ENCODE measurements around the gene SLC38A8. TPM values are rescaled to one million over a fixed set of nuclear protein-coding genes. Genes with fewer than 3 reads are reported as not detected.
A peak's percentile ranks its signal among the peaks of the same experiment; 100 is the strongest.

Gene SLC38A8
- total RNA-seq, 1 experiment from 2014 or later: 0.35 TPM

- DNase-seq: peak; percentile 76
- Histone ChIP-seq H3K4me1 (ENCODE audit: insufficient read depth, low read length) (no peaks in the 10 kb centered on the region), H3K14ac (ENCODE audit: insufficient read depth, low read length) (no peak overlapping the region), H2BK120ac (ENCODE audit: low read depth, low read length, poor library complexity, severe bottlenecking) (no peak overlapping the region), H3K56ac (ENCODE audit: insufficient read length, low read depth, low read length) (no peak overlapping the region), H3K79me1 (ENCODE audit: insufficient read depth, low read depth, low read length, poor library complexity, severe bottlenecking) (no peaks in the 10 kb centered on the region), H3K23me2 (ENCODE audit: insufficient read length, low read depth, low read length, poor library complexity, severe bottlenecking) (no peaks in the 10 kb centered on the region), H3K4me2 (ENCODE audit: insufficient read depth, insufficient read length, low read length) (no peak overlapping the region), H3K18ac (ENCODE audit: insufficient read length, low read depth, low read length) (no peak overlapping the region), H2BK20ac (ENCODE audit: low read depth, low read length, poor library complexity, severe bottlenecking) (no peak overlapping the region), H3K9ac (ENCODE audit: extremely low read depth, insufficient read length, low read length) (no peak overlapping the region), H2BK5ac (ENCODE audit: insufficient read length, low read length) (no peak overlapping the region), H3K79me2 (ENCODE audit: insufficient read depth, low read length) (no peaks in the 10 kb centered on the region), H2BK12ac (ENCODE audit: insufficient read length, low read depth, low read length) (no peak overlapping the region), H3K27ac (ENCODE audit: insufficient read length, low read depth, low read length) (no peak overlapping the region), H3T11ph (ENCODE audit: low read length) (no peak overlapping the region), H4K8ac (replicated peaks; ENCODE audit: insufficient read length, low read depth, low read length) (no peak overlapping the region), H4K5ac (ENCODE audit: insufficient read length, low read depth, low read length) (no peak overlapping the region), H3K23ac (ENCODE audit: insufficient read length, low read depth, low read length) (no peak overlapping the region), H3K9me3 (ENCODE audit: control insufficient read depth, low read depth, low read length) (no peaks in the 10 kb centered on the region), H4K20me1 (ENCODE audit: control insufficient read depth, insufficient read depth, insufficient read length) (no peaks in the 10 kb centered on the region), H4K91ac (ENCODE audit: insufficient read length, low read depth, low read length) (no peak overlapping the region), H2AFZ (ENCODE audit: low read length) (no peak overlapping the region), H2BK15ac (ENCODE audit: low read depth, low read length) (no peak overlapping the region), H3K27me3 (ENCODE audit: insufficient read depth, low read length) (no peaks in the 10 kb centered on the region), H3K4ac (ENCODE audit: low read depth, low read length) (no peak overlapping the region), H2AK5ac (ENCODE audit: insufficient read length, low read length) (no peak overlapping the region)
- H3K4me3 Mint-ChIP-seq: no peak overlapping the region
- TF ChIP-seq, protein P1, sequence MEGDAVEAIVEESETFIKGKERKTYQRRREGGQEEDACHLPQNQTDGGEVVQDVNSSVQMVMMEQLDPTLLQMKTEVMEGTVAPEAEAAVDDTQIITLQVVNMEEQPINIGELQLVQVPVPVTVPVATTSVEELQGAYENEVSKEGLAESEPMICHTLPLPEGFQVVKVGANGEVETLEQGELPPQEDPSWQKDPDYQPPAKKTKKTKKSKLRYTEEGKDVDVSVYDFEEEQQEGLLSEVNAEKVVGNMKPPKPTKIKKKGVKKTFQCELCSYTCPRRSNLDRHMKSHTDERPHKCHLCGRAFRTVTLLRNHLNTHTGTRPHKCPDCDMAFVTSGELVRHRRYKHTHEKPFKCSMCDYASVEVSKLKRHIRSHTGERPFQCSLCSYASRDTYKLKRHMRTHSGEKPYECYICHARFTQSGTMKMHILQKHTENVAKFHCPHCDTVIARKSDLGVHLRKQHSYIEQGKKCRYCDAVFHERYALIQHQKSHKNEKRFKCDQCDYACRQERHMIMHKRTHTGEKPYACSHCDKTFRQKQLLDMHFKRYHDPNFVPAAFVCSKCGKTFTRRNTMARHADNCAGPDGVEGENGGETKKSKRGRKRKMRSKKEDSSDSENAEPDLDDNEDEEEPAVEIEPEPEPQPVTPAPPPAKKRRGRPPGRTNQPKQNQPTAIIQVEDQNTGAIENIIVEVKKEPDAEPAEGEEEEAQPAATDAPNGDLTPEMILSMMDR (conservative IDR thresholded peaks at IDR 0.05): no peak
- peaks cover 4 to 7% of the 10 kb centered on the region in 2 experiments for H3K4me1 Mint-ChIP-seq
- no peak overlapping the region for H3K27ac Mint-ChIP-seq
- no CpG with 5 or more reads among the region's 13 CpGs for WGBS (ENCODE audit: extremely low coverage, insufficient read length, low lambda C conversion rate)
- H3K9me3 Mint-ChIP-seq: no peaks in the 10 kb centered on the region
- no peaks in the 10 kb centered on the region; the same call in 1 of the 2 replicates for H3K27me3 Mint-ChIP-seq (ENCODE audit: low read depth)
- H3K36me3 Mint-ChIP-seq (ENCODE audit: insufficient read depth in 1 of 3, low read depth in 3 of 3): peaks cover 13 to 73% (median 57%) of the 10 kb centered on the region in 3 experiments; a peak in 6 of 7 replicates
Observed at GRCh38 chr16:84054916-84055315, 12.3 kb upstream of the SLC38A8 start.
